ENCODE measurements around the gene WFDC6.

WFDC6 gene

DNA sequence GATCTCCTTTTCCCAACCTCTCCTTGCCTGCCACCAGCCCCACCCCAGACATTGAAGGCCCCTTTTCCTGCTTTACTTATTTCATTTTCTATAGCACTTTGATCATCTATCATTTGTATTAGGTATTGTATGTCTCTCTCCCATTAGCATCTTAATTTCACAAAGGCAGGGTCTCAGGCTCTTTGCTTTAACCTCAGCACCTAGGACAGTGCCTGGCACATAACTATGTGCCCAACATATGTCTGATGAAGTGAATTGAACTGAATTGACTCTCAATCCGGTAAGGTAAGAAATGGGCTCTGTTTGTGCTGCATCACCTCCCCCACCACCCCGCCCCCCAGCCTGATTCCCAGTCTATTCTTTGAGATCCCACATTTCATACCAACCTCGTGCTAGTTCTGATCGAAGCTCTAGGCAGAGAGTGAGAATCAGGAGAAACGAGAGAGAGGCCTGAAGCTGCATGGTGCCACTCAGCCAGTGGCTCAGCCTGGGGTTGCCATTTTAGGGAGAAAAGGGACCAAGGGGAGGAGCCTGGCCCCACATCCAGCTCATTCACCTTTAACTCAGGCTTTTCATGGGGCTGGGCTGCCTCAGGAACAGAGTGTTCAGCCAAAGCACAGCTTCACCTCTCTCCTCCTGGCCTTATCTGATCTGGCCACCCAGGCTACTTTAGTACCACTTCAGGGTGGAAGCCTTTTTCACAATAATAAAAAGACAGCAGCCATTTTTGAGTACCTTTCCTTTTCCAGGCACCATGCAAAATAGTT lies 24.0 kb downstream of the WFDC6 start, which contains the start of gene SPINT3:
Gene SPINT3, minus strand, starts transcription at position 476 of the 767 bp plus-strand sequence. Its CDS starts 14 bp downstream, at position 462.
- DNase-seq, result no peak

DNA sequence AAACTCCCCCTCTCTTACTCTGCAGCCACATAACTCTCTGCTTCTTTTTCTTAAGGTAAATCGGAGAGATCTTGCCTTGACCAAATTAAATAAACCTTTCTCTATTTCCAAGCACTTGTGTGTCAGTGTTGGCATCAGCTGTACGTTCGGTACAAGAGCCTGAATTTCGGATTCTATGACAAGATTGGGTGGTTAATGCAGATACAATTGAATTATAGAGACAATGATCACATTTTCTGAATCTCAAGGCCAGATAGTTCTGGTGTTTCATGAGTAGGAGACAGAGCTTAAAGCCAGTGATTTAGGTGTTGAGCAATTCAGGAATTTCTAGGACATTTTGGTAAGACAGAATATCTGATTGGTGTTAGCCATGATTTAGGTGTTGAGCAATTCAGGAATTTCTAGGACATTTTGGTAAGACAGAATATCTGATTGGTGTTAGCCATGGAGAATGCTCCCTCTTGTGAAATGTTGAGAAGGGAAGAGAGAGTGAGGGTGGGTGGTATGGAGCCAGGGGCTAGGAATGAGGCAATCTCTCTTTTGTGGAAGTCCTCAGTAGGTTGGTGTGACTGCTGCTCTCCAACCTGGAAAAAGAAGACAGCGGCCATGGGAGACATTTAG lies 28.9 kb downstream of the WFDC6 start:
- DNase-seq, result no peak

DNA sequence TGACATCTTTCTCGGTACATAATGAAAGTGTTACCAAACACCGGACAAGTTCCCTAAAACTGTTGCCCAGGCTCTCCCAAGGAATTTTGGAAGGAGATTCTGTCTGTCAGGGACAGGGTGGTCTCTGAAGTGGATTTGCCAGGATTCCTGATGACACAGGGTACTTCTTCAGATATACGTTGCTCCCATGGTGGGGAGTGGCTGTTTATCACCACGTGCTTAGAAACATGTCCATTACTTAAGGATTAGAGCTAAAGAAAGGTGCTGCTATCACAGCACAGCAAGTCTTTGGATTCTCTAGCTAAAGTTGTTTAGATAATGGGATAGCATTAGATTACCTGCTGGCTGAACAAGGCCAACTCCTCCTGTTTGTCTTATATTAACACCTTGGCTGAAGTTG lies 30.2 kb downstream of the WFDC6 start:
- no peak for DNase-seq

DNA sequence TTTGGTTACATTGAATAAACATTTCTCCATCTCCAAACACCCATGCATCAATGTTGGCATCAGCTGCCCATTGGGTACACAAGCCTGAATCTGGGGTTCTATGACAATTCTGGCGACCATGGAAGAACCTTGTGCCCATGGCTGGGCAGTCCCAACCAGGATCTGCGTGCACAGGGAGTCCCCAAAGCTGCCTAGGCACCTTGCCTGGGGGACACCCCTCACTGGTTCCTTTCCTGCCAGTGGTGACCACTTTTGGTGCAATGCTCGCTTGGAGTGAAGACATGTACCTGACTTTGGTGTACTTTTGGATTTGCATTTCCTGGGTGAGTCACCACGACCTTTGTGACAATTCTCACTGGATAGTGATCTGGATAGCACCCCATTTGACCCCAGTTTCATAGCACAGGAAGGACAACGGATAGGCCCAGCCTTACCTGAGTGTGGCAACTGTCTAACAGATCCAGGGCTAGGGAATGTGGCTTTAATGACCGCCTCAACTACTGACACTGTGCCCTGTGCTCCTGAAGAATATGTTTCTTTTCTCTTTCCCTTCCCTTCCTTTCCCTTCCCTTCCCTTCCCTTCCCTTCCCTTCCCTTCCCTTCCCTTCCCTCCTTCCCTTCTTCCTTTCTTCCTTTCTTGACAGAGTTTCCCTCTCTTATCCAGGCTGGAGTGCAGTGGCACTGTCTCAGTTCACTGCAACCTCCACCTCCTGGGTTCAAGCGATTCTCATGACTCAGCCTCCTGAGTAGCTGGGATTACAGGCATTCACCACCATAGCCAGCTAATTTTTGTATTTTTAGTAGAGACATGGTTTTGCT lies 31.0 kb downstream of the WFDC6 start:
- DNase-seq, result no peak

DNA sequence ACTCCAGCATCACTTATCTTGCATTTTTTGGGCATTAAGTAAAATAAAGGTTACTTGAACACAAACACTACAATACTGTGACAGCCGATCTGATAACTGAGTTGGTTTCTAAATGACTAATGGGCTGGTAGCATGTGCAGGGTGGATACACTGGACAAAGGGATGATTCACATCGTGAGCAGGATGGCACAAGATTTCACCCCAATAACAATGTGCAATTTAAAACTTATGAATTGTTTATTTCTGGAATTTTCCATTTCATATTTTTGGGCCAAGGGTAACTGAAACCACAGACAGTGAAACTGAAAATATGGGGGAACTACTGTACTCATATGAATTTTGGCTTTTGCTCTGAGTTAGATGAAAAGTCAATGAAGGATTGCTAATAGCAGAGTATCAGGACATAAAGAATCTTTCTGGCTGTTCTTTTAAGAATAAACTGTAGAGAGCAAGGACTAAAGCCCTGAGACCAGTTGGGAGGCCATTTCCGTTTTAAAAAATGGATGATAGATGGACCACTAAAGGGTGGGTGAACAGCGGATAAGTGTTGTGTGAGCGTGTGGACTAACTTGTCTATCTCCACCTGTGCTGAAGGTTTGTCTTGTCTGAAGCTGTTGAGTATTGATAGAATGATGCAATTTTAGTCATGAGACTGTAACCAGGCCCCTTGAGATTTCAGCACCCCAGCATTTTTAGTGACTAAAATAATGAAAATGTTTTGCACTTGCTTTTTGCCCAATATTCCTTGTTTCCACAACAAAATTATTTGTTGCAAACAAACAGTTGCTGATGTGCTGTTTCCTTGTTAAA lies 32.1 kb downstream of the WFDC6 start:
- no peak for DNase-seq

DNA sequence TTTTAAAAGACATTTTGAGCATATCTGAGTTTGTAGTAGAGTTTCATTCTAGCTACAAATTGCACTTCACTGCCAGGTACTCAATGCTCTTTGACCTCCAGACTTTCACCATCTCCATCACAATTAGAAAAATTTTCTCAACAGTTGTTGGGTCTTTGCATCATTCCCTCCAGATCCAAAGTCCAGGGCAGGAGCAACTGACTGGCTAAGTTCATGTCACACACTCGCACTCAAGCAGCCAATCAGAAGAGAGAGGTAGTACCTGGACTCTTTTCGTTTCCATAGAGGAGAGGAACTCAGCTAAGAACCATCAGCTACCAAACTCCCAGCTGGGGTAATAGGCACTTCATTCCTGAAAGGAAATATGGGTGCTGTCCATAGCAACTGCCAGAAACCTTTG lies 32.9 kb downstream of the WFDC6 start:
- DNase-seq, result no peak

DNA sequence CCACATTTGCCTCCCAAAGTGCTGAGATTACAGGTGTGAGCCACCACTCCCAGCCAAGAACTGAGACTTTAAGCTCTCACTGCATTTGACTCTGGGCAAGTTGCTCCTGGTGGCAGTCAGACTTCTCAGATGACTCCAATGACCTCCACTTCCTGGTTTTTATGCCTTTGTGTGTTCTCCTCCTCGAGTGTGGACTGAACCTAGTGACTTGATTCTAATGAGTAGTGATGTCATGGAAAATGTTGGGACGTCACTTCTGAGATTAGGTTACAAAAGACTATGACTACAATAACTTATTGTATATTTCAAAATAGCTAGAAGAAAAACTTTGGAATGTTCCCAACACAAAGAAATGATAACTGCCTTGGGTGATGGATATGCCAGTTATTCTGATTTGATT lies 35.9 kb downstream of the WFDC6 start:
- DNase-seq, result no peak

DNA sequence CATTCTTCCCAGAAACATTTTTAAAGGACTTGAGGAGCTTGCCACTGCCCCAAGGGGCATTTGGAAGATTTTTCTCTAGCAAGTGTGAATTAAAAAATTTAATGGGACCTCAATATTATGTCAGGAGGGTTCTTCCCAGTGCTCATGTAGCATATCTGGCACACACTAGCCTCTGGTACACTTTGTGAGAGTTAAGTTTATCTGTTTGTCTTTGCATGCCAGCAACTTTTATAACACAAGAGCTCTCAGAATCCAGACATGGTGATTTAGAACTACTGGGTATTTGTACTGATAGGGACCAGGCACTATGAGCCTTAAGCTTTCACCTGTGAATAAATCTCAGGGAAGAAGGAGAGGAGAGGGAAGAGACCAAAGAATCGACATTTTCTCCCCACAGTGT lies 36.7 kb downstream of the WFDC6 start:
- DNase-seq, result no peak

DNA sequence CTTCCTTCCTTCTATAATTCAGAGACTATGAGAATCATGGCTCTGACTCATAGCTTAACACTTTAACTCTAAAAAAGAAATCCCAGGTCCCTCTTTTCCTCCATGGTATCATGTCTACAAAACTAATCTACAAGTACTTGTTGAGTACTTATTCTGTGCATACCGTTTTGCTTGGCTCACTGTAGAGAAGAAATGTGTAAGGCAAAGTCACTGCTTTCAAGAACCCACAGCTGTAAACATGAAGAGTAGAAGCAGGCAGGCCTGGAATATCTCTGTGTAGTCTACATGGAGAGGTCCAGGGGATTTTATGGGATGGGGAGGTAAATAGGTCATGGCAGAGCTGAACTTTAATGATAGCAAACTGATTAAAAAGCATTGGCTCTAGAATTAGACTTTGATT lies 37.7 kb downstream of the WFDC6 start:
- DNase-seq, result no peak

DNA sequence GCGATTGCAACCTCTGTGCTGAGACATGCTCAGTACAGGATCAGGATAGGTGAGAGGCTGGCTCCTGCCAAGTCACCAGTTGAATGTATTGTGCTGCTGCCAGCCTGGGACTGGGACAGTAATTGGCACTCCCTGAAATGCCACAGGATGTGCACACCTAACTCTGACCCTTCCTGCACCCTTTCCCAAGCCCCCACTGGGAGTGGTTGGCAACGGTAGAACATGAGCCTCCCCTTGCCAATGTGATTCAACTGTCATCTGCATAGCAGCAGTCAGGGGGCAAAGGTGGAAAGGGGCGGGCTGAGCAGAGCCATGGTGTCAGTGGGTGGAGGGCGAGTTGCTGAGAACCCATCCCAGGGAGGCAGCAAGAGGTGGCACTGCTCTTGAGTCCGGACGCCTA lies 39.3 kb downstream of the WFDC6 start:
- no peak for DNase-seq

DNA sequence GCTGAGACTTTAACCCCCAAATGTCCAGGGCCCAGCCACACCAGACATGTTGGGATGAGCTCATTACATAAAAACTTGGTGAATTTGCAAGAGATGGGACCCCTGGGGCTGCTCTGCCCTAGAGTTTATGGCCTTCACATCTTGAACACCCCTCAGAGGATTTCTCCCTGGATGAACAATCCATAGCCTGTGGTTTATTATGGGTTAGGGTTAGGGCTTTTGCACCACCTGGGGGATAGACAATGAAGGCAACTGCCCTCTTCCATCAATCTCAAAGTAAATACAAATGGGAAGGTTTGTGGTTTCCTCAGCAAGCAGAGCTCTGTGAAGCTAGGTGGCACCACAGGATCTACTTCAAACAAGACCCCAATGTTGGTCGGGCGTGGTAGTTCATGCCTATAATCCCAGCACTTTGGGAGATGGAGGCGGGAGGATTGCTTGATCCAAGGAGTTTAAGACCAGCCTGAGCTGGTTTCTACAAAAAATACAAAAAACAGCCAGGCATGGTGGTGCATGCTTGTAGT lies 41.2 kb downstream of the WFDC6 start:
- no peak for DNase-seq

DNA sequence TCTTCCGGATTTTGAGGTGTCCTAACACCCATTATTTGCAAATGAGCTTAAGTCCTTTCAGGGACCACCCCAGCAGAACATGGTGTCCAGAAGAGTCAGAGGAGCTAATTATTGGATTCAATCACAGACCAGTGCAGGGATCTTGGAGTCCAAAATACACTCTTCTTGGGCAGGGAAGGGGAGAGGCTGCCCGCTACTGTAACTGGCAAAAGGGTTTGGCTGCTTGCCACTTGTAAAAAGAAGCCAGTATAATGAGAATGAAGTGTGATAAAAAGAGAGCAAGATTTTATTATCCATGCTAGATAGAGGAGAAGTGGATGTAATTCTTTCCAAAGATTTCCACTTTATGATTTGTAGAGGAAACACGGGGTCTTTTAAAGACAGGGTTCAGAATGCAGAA lies 43.1 kb downstream of the WFDC6 start:
- no peak for DNase-seq

DNA sequence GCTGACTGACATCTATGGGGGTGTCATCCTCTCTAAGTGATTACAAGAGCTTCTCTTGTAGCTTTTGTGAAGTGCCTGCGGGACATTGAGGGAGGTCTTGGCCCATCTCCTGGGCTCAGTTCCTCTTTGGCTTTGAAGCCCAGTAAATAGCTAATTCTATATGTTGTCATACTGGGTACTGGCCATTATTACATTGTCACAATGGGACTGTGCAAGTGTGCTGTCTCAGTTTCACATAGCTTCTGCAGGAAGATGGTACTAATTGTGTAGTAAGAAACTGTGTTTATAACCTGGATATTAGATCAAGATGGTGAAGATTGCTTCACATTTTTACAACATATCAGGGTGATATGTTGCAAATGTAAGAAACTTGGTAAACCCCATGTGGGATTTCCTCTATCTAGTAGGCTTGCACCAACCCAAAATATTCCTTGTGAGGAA lies 43.8 kb downstream of the WFDC6 start:
- DNase-seq, result no peak

DNA sequence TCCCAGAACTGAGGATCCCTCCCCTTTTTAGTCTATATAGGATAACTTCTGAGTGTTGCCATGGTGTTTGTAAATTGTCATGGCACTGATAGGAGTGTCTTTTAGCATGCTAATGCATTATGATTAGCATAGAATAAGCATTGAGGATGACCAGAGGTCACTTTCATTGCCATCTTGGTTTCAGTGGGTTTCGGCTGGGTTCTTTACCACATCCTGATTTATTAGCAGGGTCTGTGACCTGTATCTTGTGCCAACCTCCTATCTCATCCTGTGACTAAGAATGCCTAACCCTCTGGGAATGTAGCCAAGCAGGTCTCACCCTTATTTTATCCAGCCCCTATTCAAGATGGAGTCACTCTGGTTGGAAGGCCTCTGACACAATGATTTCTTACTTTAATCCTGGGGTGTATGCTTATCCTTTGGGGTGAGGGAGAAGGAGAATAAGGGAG lies 50.2 kb downstream of the WFDC6 start:
- no peak for DNase-seq

DNA sequence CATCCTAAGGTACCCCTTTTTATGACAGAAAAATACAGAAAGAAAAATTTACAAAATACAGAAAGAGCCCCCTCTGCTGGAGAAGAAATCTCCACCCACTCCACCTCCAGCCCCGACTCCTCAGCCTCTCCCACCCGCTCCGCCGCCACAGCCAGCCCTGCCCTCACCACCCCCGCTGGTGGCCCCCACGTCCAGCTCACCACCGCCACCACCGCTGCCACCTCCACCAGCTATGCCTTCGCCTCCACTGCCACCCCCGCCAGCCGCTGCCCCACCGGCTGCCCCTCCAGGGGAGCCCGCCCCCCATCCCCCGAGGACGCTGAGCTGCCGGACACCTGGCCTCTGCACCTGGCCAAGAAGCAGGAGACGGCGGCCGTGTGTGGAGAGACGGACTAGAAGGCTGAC lies 52.0 kb downstream of the WFDC6 start:
- no peak for DNase-seq

DNA sequence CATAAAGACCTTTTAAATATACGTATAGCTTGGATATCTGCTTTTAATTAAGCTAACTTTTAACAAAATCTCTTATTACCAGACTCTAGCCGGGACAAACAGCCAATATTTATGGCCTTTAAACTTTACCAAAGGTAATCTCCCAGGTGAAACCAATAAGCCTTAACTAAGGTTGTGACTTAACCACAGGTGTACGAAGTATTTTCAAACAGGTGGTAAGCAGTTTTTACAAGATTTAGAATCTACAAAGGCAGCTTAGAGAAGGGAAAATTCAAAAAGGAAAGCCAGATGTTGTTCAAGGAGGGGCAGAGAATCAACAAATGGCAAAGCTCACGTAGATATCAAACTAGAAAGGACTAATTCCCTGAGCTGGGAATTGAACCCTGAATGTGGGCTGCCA lies 53.9 kb downstream of the WFDC6 start:
- DNase-seq, result no peak

DNA sequence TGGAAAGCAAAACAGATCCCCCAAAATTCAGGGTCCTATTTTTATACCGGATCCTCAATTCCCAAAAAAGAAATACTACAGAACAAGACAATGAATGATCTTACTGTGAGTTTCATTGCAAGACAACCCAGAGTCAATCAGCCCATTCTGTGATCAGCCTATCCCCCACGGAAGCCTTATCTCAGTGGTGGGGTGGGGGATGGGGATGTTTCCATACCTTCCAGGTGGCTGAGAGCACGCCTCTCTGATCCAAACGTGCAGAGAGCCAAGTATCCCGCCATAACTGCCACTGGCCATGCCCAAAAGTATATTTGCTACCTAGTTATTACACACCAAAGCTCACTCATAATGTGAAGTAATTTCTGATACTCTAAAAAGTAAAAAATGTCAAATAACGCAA lies 54.6 kb downstream of the WFDC6 start:
- no peak for DNase-seq

Data from activated CD4-positive, alpha-beta T cell treated with anti-CD3 and anti-CD28 coated beads for 1 hour (primary cell).